CD14-positive monocyte (primary cell): Measurements from ENCODE around the gene PRKCA. TPM values are rescaled to one million over a fixed set of nuclear protein-coding genes. Genes with fewer than 3 reads are reported as not detected.

Source experiments
- DNase-seq, 3 donors: peaks; one replicate each; pipeline ENCODE4 v3.0.0-alpha.2; 2011 to 2022
- H2AFZ ChIP-seq: 2 replicates; pipeline ENCODE4 v1.6.0; 2012; ENCODE audit warnings: mild to moderate bottlenecking, low read depth, low read length, inconsistent platforms; ENCODE audit not compliant: insufficient read depth, poor library complexity, severe bottlenecking
- H3K27ac ChIP-seq, 2 donors: 1 replicate in 1 of 2; 2 replicates in 1 of 2; pipeline ENCODE4 v1.5.1; 2012 to 2013; ENCODE audit warnings: low read length in 2 of 2, control low read depth in 1 of 2, inconsistent platforms in 1 of 2, low read depth in 1 of 2, mild to moderate bottlenecking in 1 of 2
- H3K27me3 ChIP-seq, 2 donors: one replicate each; pipeline versions ENCODE4 v1.6.0 to v1.6.1; 2011 to 2013; ENCODE audit warnings: low read length in 2 of 2; ENCODE audit not compliant: control insufficient read depth in 2 of 2, insufficient read depth in 2 of 2
- H3K36me3 ChIP-seq, 2 donors: replicated peaks in 1 of 2; 1 replicate in 1 of 2; 2 replicates in 1 of 2; pipeline versions ENCODE4 v1.5.1 to v1.6.1; 2012 to 2013; ENCODE audit warnings: low read length in 2 of 2, control low read depth in 1 of 2, inconsistent platforms in 1 of 2, mild to moderate bottlenecking in 1 of 2; ENCODE audit not compliant: insufficient read depth in 2 of 2, control insufficient read depth in 1 of 2
- H3K4me1 ChIP-seq, 2 donors: 1 replicate in 1 of 2; 2 replicates in 1 of 2; pipeline versions ENCODE4 v1.5.1 to v1.6.1; 2012 to 2013; ENCODE audit warnings: low read length in 2 of 2, control low read depth in 1 of 2, inconsistent platforms in 1 of 2, mild to moderate bottlenecking in 1 of 2, moderate library complexity in 1 of 2; ENCODE audit not compliant: insufficient read depth in 2 of 2, control insufficient read depth in 1 of 2
- H3K4me2 ChIP-seq: replicated peaks from 2 replicates; pipeline ENCODE3; 2012; ENCODE audit warnings: low read length, moderate library complexity, mild to moderate bottlenecking; ENCODE audit not compliant: poor library complexity, severe bottlenecking; ENCODE audit errors: extremely low read depth
- H3K4me3 ChIP-seq, 3 experiments: fragments of 200-600 bp in 1 of 3; sonication (generic) in 1 of 3; replicated peaks in 1 of 3; 1 replicate in 2 of 3; 2 replicates in 1 of 3; pipeline ENCODE4 v1.5.1; 2011 to 2013; ENCODE audit warnings: low read length in 3 of 3, mild to moderate bottlenecking in 3 of 3, control low read depth in 2 of 3, low read depth in 2 of 3, inconsistent platforms in 1 of 3, moderate library complexity in 1 of 3
- H3K79me2 ChIP-seq: 2 replicates; pipeline ENCODE4 v1.6.0; 2012; ENCODE audit warnings: mild to moderate bottlenecking, control low read depth, inconsistent platforms, low read length, moderate library complexity; ENCODE audit not compliant: insufficient read depth
- H3K9ac ChIP-seq: 2 replicates; pipeline ENCODE4 v1.6.0; 2017; ENCODE audit warnings: low read length, mild to moderate bottlenecking; ENCODE audit not compliant: insufficient read depth, poor library complexity, severe bottlenecking
- H3K9me3 ChIP-seq, 2 donors: replicated peaks in 1 of 2; 1 replicate in 1 of 2; 2 replicates in 1 of 2; pipeline versions ENCODE4 v1.5.1 to v1.6.1; 2012 to 2013; ENCODE audit warnings: low read length in 2 of 2, control low read depth in 1 of 2; ENCODE audit not compliant: control insufficient read depth in 1 of 2, insufficient read depth in 1 of 2
- H4K20me1 ChIP-seq: 2 replicates; pipeline ENCODE4 v1.6.0; 2012; ENCODE audit warnings: mild to moderate bottlenecking, low read length, control low read depth, moderate library complexity; ENCODE audit not compliant: insufficient read depth
- H3K27ac Mint-ChIP-seq, 7 donors: one replicate each; pipeline ENCODE4 v1.8.0; 2020; ENCODE audit warnings: mild to moderate bottlenecking in 7 of 7, mixed read lengths in 7 of 7, moderate library complexity in 6 of 7, inconsistent platforms in 2 of 7
- H3K27me3 Mint-ChIP-seq, 3 donors: one replicate each; pipeline ENCODE4 v1.8.0; 2021 to 2022; ENCODE audit warnings: low read depth in 3 of 3, mild to moderate bottlenecking in 3 of 3, mixed read lengths in 3 of 3, moderate library complexity in 3 of 3, inconsistent platforms in 1 of 3
- H3K36me3 Mint-ChIP-seq, 2 donors: one replicate each; pipeline ENCODE4 v1.8.0; 2020; ENCODE audit warnings: mixed read lengths in 2 of 2, inconsistent platforms in 1 of 2, mild to moderate bottlenecking in 1 of 2
- H3K4me1 Mint-ChIP-seq: one replicate; pipeline ENCODE4 v1.8.0; 2020; ENCODE audit warnings: mild to moderate bottlenecking, mixed read lengths
- H3K4me3 Mint-ChIP-seq, 2 donors: one replicate each; pipeline ENCODE4 v1.8.0; 2020; ENCODE audit warnings: mild to moderate bottlenecking in 2 of 2, mixed read lengths in 2 of 2, moderate library complexity in 1 of 2
- H3K9me3 Mint-ChIP-seq, 7 donors: one replicate each; pipeline ENCODE4 v1.8.0; 2020 to 2022; ENCODE audit warnings: mixed read lengths in 7 of 7, mild to moderate bottlenecking in 6 of 7, moderate library complexity in 6 of 7, inconsistent platforms in 2 of 7
- CTCF ChIP-seq: fragments of 200-600 bp; IDR thresholded peaks from one replicate; pipeline ENCODE4 v1.8.0; 2022; ENCODE audit warnings: antibody characterized with exemption, mild to moderate bottlenecking
- WGBS: methylation state at CpG from one replicate; pipeline ENCODE4 v1.1.5; 2013; ENCODE audit warnings: missing lambda C conversion rate; ENCODE audit not compliant: insufficient coverage; 5-methylcytosine and 5-hydroxymethylcytosine counted together
- intact Hi-C, 2 donors: fragments of 100-400 bp; cut with micrococcal nuclease; formaldehyde crosslinking; loops; one replicate each; pipeline versions ENCODE4 v1.15.0 to v1.15.1; 2023
- polyA plus RNA-seq, 3 donors: library from polyadenylated mRNA; depleted of rRNA in 1 of 3; unstranded in 2 of 3; stranded (reverse) in 1 of 3; fragments of 300-500 nt in 2 of 3; fragments of >200 nt in 1 of 3; fragmentation: Illumina TruSeq in 2 of 3; gene quantifications; 1 replicate in 2 of 3; 2 replicates in 1 of 3; pipeline ENCODE4 v1.2.3, GENCODE V29; 2012 to 2021

Gene PRKCA
- polyA plus RNA-seq, 3 donors, result 0.22 to 7.1 (median 0.30) TPM

GRCh38 chr17:66564992-66565465 lies 262.6 kb downstream of the PRKCA start:
- Histone ChIP-seq H3K79me2 (no peaks in the 10 kb centered on the region), H3K4me1 (no peaks in the 10 kb centered on the region), H3K27me3 (no peaks in the 10 kb centered on the region), H3K4me2 (no peak overlapping the region), H3K9me3 (peaks cover 0 to 3% of the 10 kb centered on the region in 2 donors), H2AFZ (no peak overlapping the region), H3K27ac (no peak overlapping the region), H3K4me3 (no peak overlapping the region), H3K36me3 (no peaks in the 10 kb centered on the region), H4K20me1 (no peaks in the 10 kb centered on the region), H3K9ac (no peak overlapping the region)
- TF ChIP-seq CTCF, result no peak
- Mint-ChIP-seq H3K27me3 (peaks cover 1% of the 10 kb centered on the region in 3 donors), H3K27ac (peak overlapping the region in 1 of 7 donors; percentile 26), H3K4me1 (peaks cover 13% of the 10 kb centered on the region), H3K4me3 (no peak overlapping the region), H3K36me3 (peaks cover under 1 to 9% of the 10 kb centered on the region in 2 donors), H3K9me3 (peaks cover 0 to 8% (median 5%) of the 10 kb centered on the region in 7 donors)
- no peak for DNase-seq
- WGBS, result 67% methylated on average over 1 of the region's 4 CpGs
- intact Hi-C loops, result loop anchor here in 1 of 2 donors (5.0 kb wide), 1 partner anchor 363 kb away; no protein-coding TSS in a partner anchor

GRCh38 chr17:66567234-66568170 lies 265.1 kb downstream of the PRKCA start:
- peaks cover 1% of the 10 kb centered on the region in 3 donors for H3K27me3 Mint-ChIP-seq
- no peak overlapping the region for H3K4me2 ChIP-seq
- intact Hi-C loops, result loop anchor here (2.0 to 5.0 kb wide), 2 partner anchors 313 to 365 kb away; no protein-coding TSS in a partner anchor
- H3K27me3 ChIP-seq, result no peaks in the 10 kb centered on the region
- peak overlapping the region in 1 of 7 donors; percentile 50 for H3K27ac Mint-ChIP-seq
- H3K27ac ChIP-seq, result no peak overlapping the region
- DNase-seq, result peak; percentile 59 to 68 (median 67)
- no peak overlapping the region for H3K9ac ChIP-seq
- WGBS, result 47% methylated on average over 12 of the region's 15 CpGs
- H3K9me3 Mint-ChIP-seq, result peaks cover 0 to 7% (median 2%) of the 10 kb centered on the region in 7 donors
- H3K4me1 ChIP-seq, result no peaks in the 10 kb centered on the region
- peaks cover 13% of the 10 kb centered on the region for H3K4me1 Mint-ChIP-seq
- no peak overlapping the region for H2AFZ ChIP-seq
- no peaks in the 10 kb centered on the region for H3K9me3 ChIP-seq
- H3K79me2 ChIP-seq, result no peaks in the 10 kb centered on the region
- TF ChIP-seq CTCF, result peak; percentile 95
- H3K36me3 ChIP-seq, result no peaks in the 10 kb centered on the region
- H3K4me3 Mint-ChIP-seq, result no peak overlapping the region
- no peak overlapping the region for H3K4me3 ChIP-seq
- H4K20me1 ChIP-seq, result no peaks in the 10 kb centered on the region
- H3K36me3 Mint-ChIP-seq, result peaks cover 0 to 4% of the 10 kb centered on the region in 2 donors
